ENCODE measurements around the gene ENOX2. TPM values are rescaled to one million over a fixed set of nuclear protein-coding genes. Genes with fewer than 3 reads are reported as not detected.

The ENOX2 gene
- total RNA-seq, 1 experiment from 2014 or later = 21.4 TPM

DNA sequence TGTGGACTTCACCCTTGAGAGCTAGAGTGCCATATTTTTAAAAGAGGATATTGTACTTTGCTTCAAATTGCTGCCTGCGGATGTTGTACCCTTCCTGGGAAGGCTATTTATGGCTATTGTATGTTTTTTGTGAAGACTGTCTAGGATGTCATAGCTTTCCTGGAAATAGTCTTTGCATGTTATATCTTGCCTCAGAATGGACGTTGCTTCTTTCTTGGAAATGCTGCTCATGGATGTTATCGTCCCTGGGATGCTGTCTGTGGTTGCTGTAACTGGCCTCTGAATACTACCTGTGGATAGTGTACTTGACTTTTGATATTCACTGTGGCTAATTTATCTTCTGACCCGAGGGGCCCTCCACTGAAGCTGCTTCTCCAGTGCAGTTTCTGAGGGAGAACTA is 146.8 kb downstream of the ENOX2 start:
- no peak for DNase-seq
- BruUV-seq (replicated peaks) = no TSS peak

GRCh38 chrX:130754353-130754752 is 148.7 kb downstream of the ENOX2 start:
- POLR2A ChIA-PET (ENCODE audit: unreplicated experiment) = no interaction called here
- no peak for TF ChIP-seq CTCF (conservative IDR thresholded peaks at IDR 0.05)
- TF ChIP-seq EZH2 (IDR thresholded peaks at IDR 0.05; ENCODE audit: low read depth) = no peak
- Histone ChIP-seq H3K4me1 (replicated peaks; ENCODE audit: insufficient read depth) (no peaks in the 10 kb centered on the region), H3K27me3 (ENCODE audit: insufficient read depth, low read depth) (no peaks in the 10 kb centered on the region), H3K36me3 (ENCODE audit: low read depth) (no peaks in the 10 kb centered on the region), H3K9me3 (ENCODE audit: insufficient read depth, low read depth) (no peaks in the 10 kb centered on the region), H3F3A (ENCODE audit: insufficient read depth, low read depth) (no peaks in the 10 kb centered on the region), H3K79me2 (ENCODE audit: low read depth) (no peaks in the 10 kb centered on the region), H3K27ac (no peak overlapping the region), H2AFZ (no peak overlapping the region), H3K9me2 (ENCODE audit: insufficient read depth) (no peaks in the 10 kb centered on the region), H3K4me3 (no peak overlapping the region), H4K20me1 (ENCODE audit: insufficient read depth) (no peaks in the 10 kb centered on the region), H3K4me2 (no peak overlapping the region)
- intact Hi-C loops (cut with micrococcal nuclease; ENCODE audit: unreplicated experiment) = no loop called here
- DNase-seq = no peak
- CTCF ChIA-PET = interaction anchor here (0.6 kb wide), 1 partner anchor 17 kb away, joined by 3 read pairs; no protein-coding TSS in a partner anchor
- BruUV-seq (replicated peaks) = no TSS peak

More for the DNA sequence above, 146.8 kb downstream of the ENOX2 start:
- no peak overlapping the region for H2AFZ ChIP-seq
- no peaks in the 10 kb centered on the region for H3K9me2 ChIP-seq (ENCODE audit: insufficient read depth)
- no peak overlapping the region for H3K4me3 ChIP-seq
- H3K27ac ChIP-seq = no peak overlapping the region
- H3K4me1 ChIP-seq (replicated peaks; ENCODE audit: insufficient read depth) = no peaks in the 10 kb centered on the region
- no peak overlapping the region for H3K4me2 ChIP-seq
- H3F3A ChIP-seq (ENCODE audit: insufficient read depth, low read depth) = no peaks in the 10 kb centered on the region
- no peaks in the 10 kb centered on the region for H4K20me1 ChIP-seq (ENCODE audit: insufficient read depth)
- CTCF ChIA-PET = no interaction called here
- H3K9me3 ChIP-seq (ENCODE audit: insufficient read depth, low read depth) = no peaks in the 10 kb centered on the region
- POLR2A ChIA-PET (ENCODE audit: unreplicated experiment) = no interaction called here
- TF ChIP-seq CTCF (conservative IDR thresholded peaks at IDR 0.05) (no peak), EZH2 (IDR thresholded peaks at IDR 0.05; ENCODE audit: low read depth) (no peak)
- no peaks in the 10 kb centered on the region for H3K36me3 ChIP-seq (ENCODE audit: low read depth)
- no peaks in the 10 kb centered on the region for H3K79me2 ChIP-seq (ENCODE audit: low read depth)
- intact Hi-C loops (cut with micrococcal nuclease; ENCODE audit: unreplicated experiment) = no loop called here
- no peaks in the 10 kb centered on the region for H3K27me3 ChIP-seq (ENCODE audit: insufficient read depth, low read depth)

- Histone ChIP-seq H3K4me1 (replicated peaks; ENCODE audit: insufficient read depth) (no peaks in the 10 kb centered on the region), H3K9me3 (ENCODE audit: insufficient read depth, low read depth) (no peaks in the 10 kb centered on the region), H3K9me2 (ENCODE audit: insufficient read depth) (no peaks in the 10 kb centered on the region), H3K79me2 (ENCODE audit: low read depth) (no peaks in the 10 kb centered on the region), H3K27ac (no peak overlapping the region), H2AFZ (no peak overlapping the region), H4K20me1 (ENCODE audit: insufficient read depth) (no peaks in the 10 kb centered on the region), H3K4me2 (no peak overlapping the region), H3F3A (ENCODE audit: insufficient read depth, low read depth) (no peaks in the 10 kb centered on the region), H3K36me3 (ENCODE audit: low read depth) (no peaks in the 10 kb centered on the region), H3K27me3 (ENCODE audit: insufficient read depth, low read depth) (no peaks in the 10 kb centered on the region), H3K4me3 (no peak overlapping the region)
- no TSS peak for BruUV-seq (replicated peaks)
- DNase-seq = no peak
- intact Hi-C loops (cut with micrococcal nuclease; ENCODE audit: unreplicated experiment) = no loop called here
- CTCF ChIA-PET = no interaction called here
- no peak for TF ChIP-seq CTCF (conservative IDR thresholded peaks at IDR 0.05)
- TF ChIP-seq EZH2 (IDR thresholded peaks at IDR 0.05; ENCODE audit: low read depth) = no peak
- POLR2A ChIA-PET (ENCODE audit: unreplicated experiment) = no interaction called here
Measured at GRCh38 chrX:130746709-130747342, 156.2 kb downstream of the ENOX2 start.

All from PC-9 (cell line).